GM12878 (cell line): ENCODE data around the gene PLAGL1. TPM values are rescaled to one million over a fixed set of nuclear protein-coding genes. Genes with fewer than 3 reads are reported as not detected.
A peak's percentile ranks its signal among the peaks of the same experiment; 100 is the strongest.

Experiments
- ESRRA ChIP-seq: IDR thresholded peaks from 2 replicates; pipeline ENCODE4 v1.6.1; 2012; ENCODE audit warnings: mild to moderate bottlenecking, low read length, improper control_type of control experiment
- HDAC6 ChIP-seq: fragments of 200-600 bp; sonication (generic); IDR thresholded peaks from one replicate; pipeline ENCODE4 v1.8.0; 2017; ENCODE audit warnings: antibody characterized with exemption; ENCODE audit not compliant: unreplicated experiment
- HDGF ChIP-seq: fragments of 450-650 bp; IDR thresholded peaks from 2 replicates; pipeline ENCODE4 v1.6.1; 2016; ENCODE audit warnings: antibody characterized with exemption
- PAX8 ChIP-seq: fragments of 450-650 bp; IDR thresholded peaks from 2 replicates; pipeline ENCODE4 v1.6.1; 2017; ENCODE audit warnings: mild to moderate bottlenecking, moderate library complexity
- POU2F2 ChIP-seq: IDR thresholded peaks from 3 replicates; pipeline ENCODE4 v1.6.1; 2011; ENCODE audit warnings: low read depth, mild to moderate bottlenecking, low read length, borderline replicate concordance
- RB1 ChIP-seq: fragments of 450-650 bp; formaldehyde crosslinking; IDR thresholded peaks from 2 replicates; pipeline ENCODE4 v1.6.1; 2017; ENCODE audit warnings: mild to moderate bottlenecking, borderline replicate concordance
- SREBF2 ChIP-seq: IDR thresholded peaks from 2 replicates; pipeline ENCODE4 v1.6.1; 2012; ENCODE audit warnings: mild to moderate bottlenecking, low read length
- ZNF207 ChIP-seq: fragments of 450-650 bp; IDR thresholded peaks from 2 replicates; pipeline ENCODE4 v1.6.1; 2014; ENCODE audit warnings: antibody characterized with exemption, mild to moderate bottlenecking, borderline replicate concordance
- polyA plus RNA-seq, 11 experiments: library from polyadenylated mRNA; depleted of rRNA in 4 of 11; unstranded in 6 of 11; stranded (reverse) in 5 of 11; fragments of >200 nt; fragmentation: Nextera tagmentation in 4 of 11; fragmentation: Illumina TruSeq in 1 of 11; extraction: Ambion mirVana in 4 of 11; extraction: Trizol in 1 of 11; gene quantifications; 1 replicate in 1 of 11; 2 replicates in 10 of 11; pipeline versions ENCODE4 v1.2.1 to v1.2.3, GENCODE V29; 2011 to 2016; ENCODE audit warnings: inconsistent platforms in 2 of 11, missing spikeins in 2 of 11, low read depth in 1 of 11
- total RNA-seq, 4 experiments: library from RNA; depleted of rRNA in 3 of 4; stranded (reverse); fragments of >200 nt in 3 of 4; fragmentation: Illumina TruSeq in 1 of 4; extraction: Trizol in 1 of 4; gene quantifications; 2 replicates each; pipeline versions ENCODE4 v1.2.1 to v1.2.3, GENCODE V29; 2013 to 2021
- TF ChIP-seq, protein P1 (sequence below): fragments of 450-650 bp; IDR thresholded peaks from 2 replicates; pipeline ENCODE4 v1.6.1; 2017; ENCODE audit warnings: low read depth, mild to moderate bottlenecking, moderate library complexity
- TF ChIP-seq, protein P2 (sequence below): fragments of 450-650 bp; IDR thresholded peaks from 2 replicates; pipeline ENCODE4 v1.6.1; 2017; ENCODE audit warnings: mild to moderate bottlenecking, low read depth, inconsistent platforms; ENCODE audit not compliant: poor library complexity, severe bottlenecking
- TF ChIP-seq, protein P3 (sequence below): fragments of 450-650 bp; IDR thresholded peaks from 2 replicates; pipeline ENCODE4 v1.6.1; 2018; ENCODE audit warnings: mild to moderate bottlenecking, low read depth, moderate library complexity; ENCODE audit not compliant: partially characterized antibody
- TF ChIP-seq, protein P4 (sequence below): fragments of 450-650 bp; IDR thresholded peaks from 2 replicates; pipeline ENCODE4 v1.6.1; 2017; ENCODE audit warnings: borderline replicate concordance
- TF ChIP-seq, protein P5 (sequence below): fragments of 450-650 bp; IDR thresholded peaks from 2 replicates; pipeline ENCODE4 v1.6.1; 2016; ENCODE audit warnings: mild to moderate bottlenecking, moderate library complexity, borderline replicate concordance
- TF ChIP-seq, protein P6 (sequence below): fragments of 450-650 bp; IDR thresholded peaks from 2 replicates; pipeline ENCODE4 v1.6.1; 2017; ENCODE audit warnings: mild to moderate bottlenecking

PLAGL1 gene
- total and polyA plus RNA-seq, 10 of the 15 experiments (the other 5 are each of a cell fraction or from before 2014, with no cell fraction given): 2.6 to 19.1 (median 5.7) TPM

DNA sequence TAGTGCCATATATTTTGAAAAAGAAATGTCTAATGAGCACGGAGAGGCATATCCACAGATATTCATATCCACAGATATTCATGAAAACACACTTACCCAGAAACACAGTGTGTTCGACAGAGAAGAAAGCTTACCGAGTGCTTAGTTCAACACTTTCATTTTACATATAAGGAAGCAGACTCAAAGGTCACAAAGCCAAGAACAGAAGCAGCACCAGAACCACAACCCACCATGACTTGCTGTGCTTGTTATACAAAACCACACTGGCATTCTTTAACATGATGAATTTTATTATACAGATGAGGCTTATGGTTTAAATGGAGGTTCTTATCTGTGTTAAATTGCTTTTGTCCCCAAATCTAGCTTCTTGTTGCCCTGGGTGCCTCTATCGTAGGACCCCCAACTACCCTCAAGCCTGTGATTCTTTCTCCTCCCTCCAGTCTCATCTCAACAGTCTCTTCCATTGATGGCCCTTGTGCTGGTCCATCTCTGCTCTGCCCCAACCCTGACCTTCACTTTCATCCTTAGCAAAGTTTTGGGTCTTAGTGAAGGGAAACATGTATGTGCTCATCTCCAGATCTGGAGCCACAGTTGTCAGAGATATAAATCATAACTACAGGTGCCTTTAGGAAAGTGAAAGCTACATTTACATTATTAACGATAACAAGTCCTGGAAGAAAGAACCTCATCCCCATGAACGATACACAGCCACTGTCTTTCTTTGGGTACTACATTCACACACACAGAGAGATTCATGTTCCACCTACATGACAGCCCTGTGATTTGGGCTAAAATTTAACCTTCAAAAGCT lies 47.3 kb upstream of the PLAGL1 start (continued):
- TF ChIP-seq, protein P1, sequence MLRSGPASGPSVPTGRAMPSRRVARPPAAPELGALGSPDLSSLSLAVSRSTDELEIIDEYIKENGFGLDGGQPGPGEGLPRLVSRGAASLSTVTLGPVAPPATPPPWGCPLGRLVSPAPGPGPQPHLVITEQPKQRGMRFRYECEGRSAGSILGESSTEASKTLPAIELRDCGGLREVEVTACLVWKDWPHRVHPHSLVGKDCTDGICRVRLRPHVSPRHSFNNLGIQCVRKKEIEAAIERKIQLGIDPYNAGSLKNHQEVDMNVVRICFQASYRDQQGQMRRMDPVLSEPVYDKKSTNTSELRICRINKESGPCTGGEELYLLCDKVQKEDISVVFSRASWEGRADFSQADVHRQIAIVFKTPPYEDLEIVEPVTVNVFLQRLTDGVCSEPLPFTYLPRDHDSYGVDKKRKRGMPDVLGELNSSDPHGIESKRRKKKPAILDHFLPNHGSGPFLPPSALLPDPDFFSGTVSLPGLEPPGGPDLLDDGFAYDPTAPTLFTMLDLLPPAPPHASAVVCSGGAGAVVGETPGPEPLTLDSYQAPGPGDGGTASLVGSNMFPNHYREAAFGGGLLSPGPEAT: no peak
- TF ChIP-seq RB1 (no peak), HDGF (peak; percentile 60; the same call in 1 of the 2 replicates), ESRRA (no peak), SREBF2 (no peak), HDAC6 (no peak), ZNF207 (no peak), PAX8 (no peak), POU2F2 (no peak)
- TF ChIP-seq, protein P2, sequence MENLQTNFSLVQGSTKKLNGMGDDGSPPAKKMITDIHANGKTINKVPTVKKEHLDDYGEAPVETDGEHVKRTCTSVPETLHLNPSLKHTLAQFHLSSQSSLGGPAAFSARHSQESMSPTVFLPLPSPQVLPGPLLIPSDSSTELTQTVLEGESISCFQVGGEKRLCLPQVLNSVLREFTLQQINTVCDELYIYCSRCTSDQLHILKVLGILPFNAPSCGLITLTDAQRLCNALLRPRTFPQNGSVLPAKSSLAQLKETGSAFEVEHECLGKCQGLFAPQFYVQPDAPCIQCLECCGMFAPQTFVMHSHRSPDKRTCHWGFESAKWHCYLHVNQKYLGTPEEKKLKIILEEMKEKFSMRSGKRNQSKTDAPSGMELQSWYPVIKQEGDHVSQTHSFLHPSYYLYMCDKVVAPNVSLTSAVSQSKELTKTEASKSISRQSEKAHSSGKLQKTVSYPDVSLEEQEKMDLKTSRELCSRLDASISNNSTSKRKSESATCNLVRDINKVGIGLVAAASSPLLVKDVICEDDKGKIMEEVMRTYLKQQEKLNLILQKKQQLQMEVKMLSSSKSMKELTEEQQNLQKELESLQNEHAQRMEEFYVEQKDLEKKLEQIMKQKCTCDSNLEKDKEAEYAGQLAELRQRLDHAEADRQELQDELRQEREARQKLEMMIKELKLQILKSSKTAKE: no peak
- TF ChIP-seq, protein P3, sequence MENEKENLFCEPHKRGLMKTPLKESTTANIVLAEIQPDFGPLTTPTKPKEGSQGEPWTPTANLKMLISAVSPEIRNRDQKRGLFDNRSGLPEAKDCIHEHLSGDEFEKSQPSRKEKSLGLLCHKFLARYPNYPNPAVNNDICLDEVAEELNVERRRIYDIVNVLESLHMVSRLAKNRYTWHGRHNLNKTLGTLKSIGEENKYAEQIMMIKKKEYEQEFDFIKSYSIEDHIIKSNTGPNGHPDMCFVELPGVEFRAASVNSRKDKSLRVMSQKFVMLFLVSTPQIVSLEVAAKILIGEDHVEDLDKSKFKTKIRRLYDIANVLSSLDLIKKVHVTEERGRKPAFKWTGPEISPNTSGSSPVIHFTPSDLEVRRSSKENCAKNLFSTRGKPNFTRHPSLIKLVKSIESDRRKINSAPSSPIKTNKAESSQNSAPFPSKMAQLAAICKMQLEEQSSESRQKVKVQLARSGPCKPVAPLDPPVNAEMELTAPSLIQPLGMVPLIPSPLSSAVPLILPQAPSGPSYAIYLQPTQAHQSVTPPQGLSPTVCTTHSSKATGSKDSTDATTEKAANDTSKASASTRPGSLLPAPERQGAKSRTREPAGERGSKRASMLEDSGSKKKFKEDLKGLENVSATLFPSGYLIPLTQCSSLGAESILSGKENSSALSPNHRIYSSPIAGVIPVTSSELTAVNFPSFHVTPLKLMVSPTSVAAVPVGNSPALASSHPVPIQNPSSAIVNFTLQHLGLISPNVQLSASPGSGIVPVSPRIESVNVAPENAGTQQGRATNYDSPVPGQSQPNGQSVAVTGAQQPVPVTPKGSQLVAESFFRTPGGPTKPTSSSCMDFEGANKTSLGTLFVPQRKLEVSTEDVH: no peak
- TF ChIP-seq, protein P4, sequence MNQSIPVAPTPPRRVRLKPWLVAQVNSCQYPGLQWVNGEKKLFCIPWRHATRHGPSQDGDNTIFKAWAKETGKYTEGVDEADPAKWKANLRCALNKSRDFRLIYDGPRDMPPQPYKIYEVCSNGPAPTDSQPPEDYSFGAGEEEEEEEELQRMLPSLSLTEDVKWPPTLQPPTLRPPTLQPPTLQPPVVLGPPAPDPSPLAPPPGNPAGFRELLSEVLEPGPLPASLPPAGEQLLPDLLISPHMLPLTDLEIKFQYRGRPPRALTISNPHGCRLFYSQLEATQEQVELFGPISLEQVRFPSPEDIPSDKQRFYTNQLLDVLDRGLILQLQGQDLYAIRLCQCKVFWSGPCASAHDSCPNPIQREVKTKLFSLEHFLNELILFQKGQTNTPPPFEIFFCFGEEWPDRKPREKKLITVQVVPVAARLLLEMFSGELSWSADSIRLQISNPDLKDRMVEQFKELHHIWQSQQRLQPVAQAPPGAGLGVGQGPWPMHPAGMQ: no peak
- TF ChIP-seq, protein P5, sequence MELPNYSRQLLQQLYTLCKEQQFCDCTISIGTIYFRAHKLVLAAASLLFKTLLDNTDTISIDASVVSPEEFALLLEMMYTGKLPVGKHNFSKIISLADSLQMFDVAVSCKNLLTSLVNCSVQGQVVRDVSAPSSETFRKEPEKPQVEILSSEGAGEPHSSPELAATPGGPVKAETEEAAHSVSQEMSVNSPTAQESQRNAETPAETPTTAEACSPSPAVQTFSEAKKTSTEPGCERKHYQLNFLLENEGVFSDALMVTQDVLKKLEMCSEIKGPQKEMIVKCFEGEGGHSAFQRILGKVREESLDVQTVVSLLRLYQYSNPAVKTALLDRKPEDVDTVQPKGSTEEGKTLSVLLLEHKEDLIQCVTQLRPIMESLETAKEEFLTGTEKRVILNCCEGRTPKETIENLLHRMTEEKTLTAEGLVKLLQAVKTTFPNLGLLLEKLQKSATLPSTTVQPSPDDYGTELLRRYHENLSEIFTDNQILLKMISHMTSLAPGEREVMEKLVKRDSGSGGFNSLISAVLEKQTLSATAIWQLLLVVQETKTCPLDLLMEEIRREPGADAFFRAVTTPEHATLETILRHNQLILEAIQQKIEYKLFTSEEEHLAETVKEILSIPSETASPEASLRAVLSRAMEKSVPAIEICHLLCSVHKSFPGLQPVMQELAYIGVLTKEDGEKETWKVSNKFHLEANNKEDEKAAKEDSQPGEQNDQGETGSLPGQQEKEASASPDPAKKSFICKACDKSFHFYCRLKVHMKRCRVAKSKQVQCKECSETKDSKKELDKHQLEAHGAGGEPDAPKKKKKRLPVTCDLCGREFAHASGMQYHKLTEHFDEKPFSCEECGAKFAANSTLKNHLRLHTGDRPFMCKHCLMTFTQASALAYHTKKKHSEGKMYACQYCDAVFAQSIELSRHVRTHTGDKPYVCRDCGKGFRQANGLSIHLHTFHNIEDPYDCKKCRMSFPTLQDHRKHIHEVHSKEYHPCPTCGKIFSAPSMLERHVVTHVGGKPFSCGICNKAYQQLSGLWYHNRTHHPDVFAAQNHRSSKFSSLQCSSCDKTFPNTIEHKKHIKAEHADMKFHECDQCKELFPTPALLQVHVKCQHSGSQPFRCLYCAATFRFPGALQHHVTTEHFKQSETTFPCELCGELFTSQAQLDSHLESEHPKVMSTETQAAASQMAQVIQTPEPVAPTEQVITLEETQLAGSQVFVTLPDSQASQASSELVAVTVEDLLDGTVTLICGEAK: no peak
- TF ChIP-seq, protein P6, sequence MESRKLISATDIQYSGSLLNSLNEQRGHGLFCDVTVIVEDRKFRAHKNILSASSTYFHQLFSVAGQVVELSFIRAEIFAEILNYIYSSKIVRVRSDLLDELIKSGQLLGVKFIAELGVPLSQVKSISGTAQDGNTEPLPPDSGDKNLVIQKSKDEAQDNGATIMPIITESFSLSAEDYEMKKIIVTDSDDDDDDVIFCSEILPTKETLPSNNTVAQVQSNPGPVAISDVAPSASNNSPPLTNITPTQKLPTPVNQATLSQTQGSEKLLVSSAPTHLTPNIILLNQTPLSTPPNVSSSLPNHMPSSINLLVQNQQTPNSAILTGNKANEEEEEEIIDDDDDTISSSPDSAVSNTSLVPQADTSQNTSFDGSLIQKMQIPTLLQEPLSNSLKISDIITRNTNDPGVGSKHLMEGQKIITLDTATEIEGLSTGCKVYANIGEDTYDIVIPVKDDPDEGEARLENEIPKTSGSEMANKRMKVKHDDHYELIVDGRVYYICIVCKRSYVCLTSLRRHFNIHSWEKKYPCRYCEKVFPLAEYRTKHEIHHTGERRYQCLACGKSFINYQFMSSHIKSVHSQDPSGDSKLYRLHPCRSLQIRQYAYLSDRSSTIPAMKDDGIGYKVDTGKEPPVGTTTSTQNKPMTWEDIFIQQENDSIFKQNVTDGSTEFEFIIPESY: no peak
